ENCODE data around the gene BOD1.

BOD1 gene

GRCh38 chr5:173616577-173617118, at the start of gene BOD1:
TSS of gene BOD1 (minus strand) at chr5:173616650. CDS start at chr5:173616436, 214 bp downstream.
- intact Hi-C loops (cut with DNase I) = loop anchor here (5.0 to 10.0 kb wide), 2 partner anchors 271 to 698 kb away; partner anchors contain the start of gene CPEB4
- DNase-seq = peak; percentile 95 to 99 (median 98)

GRCh38 chr5:173665326-173665725, 48.9 kb upstream of the BOD1 start:
- intact Hi-C loops (cut with DNase I) = no loop called here
- peak in 1 of 42 donors; percentile 3 for DNase-seq

- intact Hi-C loops (cut with DNase I) = no loop called here
- peak in 40 of 42 donors; percentile 25 to 80 (median 58) for DNase-seq
These were observed 47.7 kb upstream of the BOD1 start for GRCh38 chr5:173664154-173664526.

- DNase-seq = peak in 1 of 42 donors; percentile 21
- intact Hi-C loops (cut with DNase I) = no loop called here
These were observed 47.1 kb upstream of the BOD1 start for GRCh38 chr5:173663352-173664153.

- intact Hi-C loops (cut with DNase I) = no loop called here
- peak in 1 of 42 donors; percentile 19 for DNase-seq
These were observed 46.3 kb upstream of the BOD1 start for GRCh38 chr5:173662581-173663351.

- DNase-seq = peak in 5 of 42 donors; percentile 16 to 51 (median 26)
- intact Hi-C loops (cut with DNase I) = no loop called here
These were observed 44.2 kb upstream of the BOD1 start for GRCh38 chr5:173660481-173661280.

- DNase-seq = peak in 1 of 42 donors; percentile 10
- intact Hi-C loops (cut with DNase I) = no loop called here
These were observed 43.0 kb upstream of the BOD1 start for GRCh38 chr5:173659423-173659822.

- intact Hi-C loops (cut with DNase I) = no loop called here
- DNase-seq = no peak
These were observed 41.4 kb upstream of the BOD1 start for GRCh38 chr5:173657741-173658356.

- DNase-seq = no peak
- intact Hi-C loops (cut with DNase I) = no loop called here
These were observed 38.8 kb upstream of the BOD1 start for GRCh38 chr5:173655196-173655797.

- DNase-seq = peak in 1 of 42 donors; percentile 16
- intact Hi-C loops (cut with DNase I) = no loop called here
These were observed 37.5 kb upstream of the BOD1 start for GRCh38 chr5:173653822-173654523.

- peak in 5 of 42 donors; percentile 0 to 23 (median 2) for DNase-seq
- intact Hi-C loops (cut with DNase I) = no loop called here
These were observed 31.9 kb upstream of the BOD1 start for GRCh38 chr5:173648308-173648866.

- DNase-seq = peak in 3 of 42 donors; percentile 6 to 20 (median 10)
- intact Hi-C loops (cut with DNase I) = no loop called here
These were observed 30.2 kb upstream of the BOD1 start for GRCh38 chr5:173646692-173647091.

- DNase-seq = peak in 6 of 42 donors; percentile 5 to 36 (median 14)
- intact Hi-C loops (cut with DNase I) = no loop called here
These were observed 29.6 kb upstream of the BOD1 start for GRCh38 chr5:173645890-173646574.

- intact Hi-C loops (cut with DNase I) = no loop called here
- DNase-seq = peak in 3 of 42 donors; percentile 14 to 32 (median 22)
These were observed 29.0 kb upstream of the BOD1 start for GRCh38 chr5:173645437-173645807.

GRCh38 chr5:173644673-173645436, 28.4 kb upstream of the BOD1 start:
- intact Hi-C loops (cut with DNase I) = no loop called here
- peak in 25 of 42 donors; percentile 31 to 84 (median 60) for DNase-seq

- peak; percentile 64 to 95 (median 85) for DNase-seq
- intact Hi-C loops (cut with DNase I) = no loop called here
These were observed 27.5 kb upstream of the BOD1 start for GRCh38 chr5:173643964-173644363.
